ENCODE measurements around the gene SPHK2.

GRCh38 chr19:48665786-48666185, 46.5 kb downstream of the SPHK2 start:
- TF ChIP-seq CTCF (IDR thresholded peaks at IDR 0.05) (no peak), POLR2A (IDR thresholded peaks at IDR 0.05) (no peak)
